ENCODE data around the gene TPBG.

TPBG gene

GRCh38 chr6:82396964-82397751 lies 33.5 kb downstream of the TPBG start:
- no peak for TF ChIP-seq GATA2 (IDR thresholded peaks at IDR 0.05; ENCODE audit: low read depth, low read length)
- TF ChIP-seq GATA3 (IDR thresholded peaks at IDR 0.05; ENCODE audit: low read depth, low read length): no peak

GRCh38 chr6:82397962-82398692 lies 34.5 kb downstream of the TPBG start:
- TF ChIP-seq GATA3 (IDR thresholded peaks at IDR 0.05; ENCODE audit: low read depth, low read length) (no peak), GATA2 (IDR thresholded peaks at IDR 0.05; ENCODE audit: low read depth, low read length) (no peak)

- TF ChIP-seq GATA3 (IDR thresholded peaks at IDR 0.05; ENCODE audit: low read depth, low read length): no peak
- TF ChIP-seq GATA2 (IDR thresholded peaks at IDR 0.05; ENCODE audit: low read depth, low read length): no peak
Observed at GRCh38 chr6:82408952-82409431, 45.4 kb downstream of the TPBG start.

GRCh38 chr6:82410151-82410648 lies 46.6 kb downstream of the TPBG start:
- TF ChIP-seq GATA3 (IDR thresholded peaks at IDR 0.05; ENCODE audit: low read depth, low read length) (no peak), GATA2 (IDR thresholded peaks at IDR 0.05; ENCODE audit: low read depth, low read length) (no peak)

DNA sequence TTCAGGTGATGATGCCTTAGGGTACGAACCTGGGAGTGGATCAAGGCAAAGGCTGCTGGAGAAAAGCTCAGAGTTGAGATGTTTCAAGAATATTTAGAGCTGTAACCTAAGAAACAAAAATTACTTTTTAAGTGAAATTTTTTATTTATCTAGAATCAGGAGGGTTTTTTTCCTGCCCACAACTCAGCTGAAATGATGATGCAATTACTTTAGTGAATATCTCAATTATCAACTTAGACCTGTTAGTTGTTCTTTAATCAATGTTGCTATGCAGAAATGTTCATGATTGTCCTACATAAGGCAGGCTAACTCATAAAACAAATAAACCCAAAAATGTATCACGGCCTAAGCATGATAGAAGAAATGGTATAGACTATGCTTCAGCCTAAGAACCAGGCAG lies 50.3 kb downstream of the TPBG start:
- TF ChIP-seq GATA3 (IDR thresholded peaks at IDR 0.05; ENCODE audit: low read depth, low read length) (no peak), GATA2 (IDR thresholded peaks at IDR 0.05; ENCODE audit: low read depth, low read length) (no peak)

- TF ChIP-seq GATA3 (IDR thresholded peaks at IDR 0.05; ENCODE audit: low read depth, low read length) (no peak), GATA2 (IDR thresholded peaks at IDR 0.05; ENCODE audit: low read depth, low read length) (no peak)
Observed at GRCh38 chr6:82415820-82416219, 52.2 kb downstream of the TPBG start.

DNA sequence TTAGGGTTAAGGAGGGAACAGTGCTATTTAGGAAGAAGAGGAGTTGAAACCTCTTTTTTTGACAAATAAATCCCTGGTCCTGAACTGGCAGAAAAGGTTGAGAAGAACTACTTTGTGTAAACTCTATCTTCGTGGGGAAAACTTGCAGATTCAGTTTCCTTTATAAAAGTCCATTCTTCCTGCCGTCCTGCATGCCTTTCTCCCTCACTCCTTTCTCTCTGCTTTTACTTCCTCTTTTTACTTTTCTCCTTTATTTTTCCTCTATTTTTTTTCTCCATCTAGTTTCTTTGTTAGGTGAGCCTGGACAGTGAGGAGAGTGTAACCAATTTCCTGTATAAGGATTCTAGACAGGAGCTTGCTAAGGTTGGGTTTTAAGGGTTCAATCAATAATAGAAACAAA lies 52.7 kb downstream of the TPBG start:
- TF ChIP-seq GATA3 (IDR thresholded peaks at IDR 0.05; ENCODE audit: low read depth, low read length) (no peak), GATA2 (IDR thresholded peaks at IDR 0.05; ENCODE audit: low read depth, low read length) (no peak)

Measured in SH-SY5Y (cell line).